Measurements from ENCODE around the gene MEI4.
"Not testable (repeated sequence)": the region's sequence is repeated elsewhere in the genome, so short reads cannot be mapped to it uniquely, and the experiment has no call there.

The MEI4 gene

DNA sequence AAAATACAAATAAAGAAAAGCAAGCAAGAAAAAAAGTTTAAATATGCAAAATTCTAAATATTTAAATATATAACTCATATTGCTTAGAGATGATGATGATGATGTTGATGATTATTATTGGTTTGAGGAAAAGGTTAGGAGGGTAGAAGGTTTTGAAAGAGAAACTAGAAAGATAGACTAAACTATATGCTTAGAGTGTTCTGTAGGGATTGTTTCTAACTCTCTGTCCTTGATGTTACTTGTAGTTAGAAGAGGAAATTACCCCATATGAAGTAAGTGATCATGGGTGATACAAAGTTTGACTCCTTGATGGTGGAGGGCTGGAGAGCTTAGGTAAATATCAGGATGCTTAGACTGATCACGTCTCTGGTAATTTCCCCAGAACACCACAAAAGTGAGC lies 159.5 kb downstream of the MEI4 start:
- Histone ChIP-seq H3K27me3 (ENCODE audit: control insufficient read depth, insufficient read depth, low read length, poor library complexity, severe bottlenecking) (no peaks in the 10 kb centered on the region), H3K9me3 (ENCODE audit: control insufficient read depth, low read length) (no peaks in the 10 kb centered on the region), H3K4me1 (ENCODE audit: control insufficient read depth, insufficient read depth, low read length) (no peaks in the 10 kb centered on the region), H3K4me3 (ENCODE audit: insufficient read depth, low read depth, low read length) (no peak overlapping the region), H3K27ac (ENCODE audit: insufficient read depth, low read depth, low read length, poor library complexity, severe bottlenecking) (no peak overlapping the region), H3K36me3 (ENCODE audit: control insufficient read depth, insufficient read depth, low read length) (no peaks in the 10 kb centered on the region)
- WGBS, 2 experiments, result 90 to 100% methylated on average over 1 of the region's 1 CpG

DNA sequence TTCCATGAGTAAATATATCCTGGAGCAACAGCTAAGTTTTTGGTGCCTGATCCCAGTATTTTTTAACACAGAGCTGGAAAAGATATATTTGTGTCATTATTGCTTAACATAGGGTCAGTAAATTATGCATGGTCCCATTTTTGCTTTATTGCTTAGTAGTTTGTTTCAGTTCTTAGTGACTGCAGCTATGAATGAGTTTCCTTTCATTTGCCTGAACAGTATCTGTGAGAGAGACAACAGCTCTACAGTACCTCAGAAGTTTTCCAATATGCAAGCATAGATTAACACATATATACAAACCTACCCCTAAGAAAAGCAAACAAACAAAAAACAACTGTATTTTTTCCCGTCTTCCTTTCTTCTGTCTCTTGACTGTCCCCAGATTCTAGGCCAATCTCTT lies 160.3 kb downstream of the MEI4 start:
- 90 to 93% methylated on average over 1 of the region's 1 CpG for WGBS, 2 experiments

DNA sequence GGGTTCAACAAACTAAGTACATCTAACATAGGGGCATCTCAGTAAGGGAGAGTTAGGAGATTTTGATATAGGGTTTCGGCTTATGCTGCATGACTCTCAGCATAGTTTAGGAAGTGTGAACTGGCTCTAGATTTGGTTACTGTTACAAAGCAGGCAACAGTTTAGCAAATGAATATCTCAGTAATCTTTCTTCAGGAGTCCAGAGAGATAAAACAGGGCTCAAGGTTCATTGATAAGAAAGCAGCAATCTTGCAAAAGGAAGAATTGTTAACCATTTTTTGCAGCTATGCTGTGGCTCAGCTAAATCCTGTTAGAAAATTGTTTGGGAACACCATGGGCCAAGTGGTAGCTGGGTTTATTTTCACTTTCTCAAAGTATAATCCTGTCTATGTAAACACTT lies 161.3 kb downstream of the MEI4 start:
- Histone ChIP-seq H3K9me3 (ENCODE audit: control insufficient read depth, low read length) (no peaks in the 10 kb centered on the region), H3K4me3 (ENCODE audit: insufficient read depth, low read depth, low read length) (no peak overlapping the region), H3K27ac (ENCODE audit: insufficient read depth, low read depth, low read length, poor library complexity, severe bottlenecking) (no peak overlapping the region), H3K27me3 (ENCODE audit: control insufficient read depth, insufficient read depth, low read length, poor library complexity, severe bottlenecking) (no peaks in the 10 kb centered on the region), H3K36me3 (ENCODE audit: control insufficient read depth, insufficient read depth, low read length) (no peaks in the 10 kb centered on the region), H3K4me1 (ENCODE audit: control insufficient read depth, insufficient read depth, low read length) (no peaks in the 10 kb centered on the region)
- WGBS, 2 experiments, result 97 to 100% methylated on average over 1 of the region's 1 CpG

More for the DNA sequence above, 160.3 kb downstream of the MEI4 start:
- no peak overlapping the region for H3K4me3 ChIP-seq (ENCODE audit: insufficient read depth, low read depth, low read length)
- H3K9me3 ChIP-seq (ENCODE audit: control insufficient read depth, low read length), result no peaks in the 10 kb centered on the region
- no peaks in the 10 kb centered on the region for H3K4me1 ChIP-seq (ENCODE audit: control insufficient read depth, insufficient read depth, low read length)
- no peaks in the 10 kb centered on the region for H3K36me3 ChIP-seq (ENCODE audit: control insufficient read depth, insufficient read depth, low read length)
- H3K27me3 ChIP-seq (ENCODE audit: control insufficient read depth, insufficient read depth, low read length, poor library complexity, severe bottlenecking), result no peaks in the 10 kb centered on the region
- no peak overlapping the region for H3K27ac ChIP-seq (ENCODE audit: insufficient read depth, low read depth, low read length, poor library complexity, severe bottlenecking)

DNA sequence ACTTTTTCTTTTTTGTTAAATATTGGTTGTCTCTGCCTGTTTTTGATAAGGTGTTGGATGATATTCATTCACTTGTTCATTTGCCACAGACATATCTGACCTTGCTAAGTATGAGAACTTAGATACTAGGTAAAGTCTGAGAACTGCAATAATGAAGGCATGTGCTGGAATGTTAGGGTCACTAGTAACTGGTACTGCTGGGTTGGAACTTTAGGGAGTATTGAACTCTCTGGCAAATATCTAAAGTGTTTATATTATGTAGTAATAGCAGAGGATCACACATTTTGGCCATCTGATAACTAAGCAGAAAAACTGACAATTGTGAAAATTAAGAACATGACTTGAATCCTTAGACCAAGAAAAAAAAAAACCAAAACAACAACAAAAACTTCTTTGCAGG lies 162.7 kb downstream of the MEI4 start:
- no peaks in the 10 kb centered on the region for H3K36me3 ChIP-seq (ENCODE audit: control insufficient read depth, insufficient read depth, low read length)
- H3K4me3 ChIP-seq (ENCODE audit: insufficient read depth, low read depth, low read length), result no peak overlapping the region
- no peak overlapping the region for H3K27ac ChIP-seq (ENCODE audit: insufficient read depth, low read depth, low read length, poor library complexity, severe bottlenecking)
- H3K4me1 ChIP-seq (ENCODE audit: control insufficient read depth, insufficient read depth, low read length), result no peaks in the 10 kb centered on the region
- H3K27me3 ChIP-seq (ENCODE audit: control insufficient read depth, insufficient read depth, low read length, poor library complexity, severe bottlenecking), result no peaks in the 10 kb centered on the region
- no peaks in the 10 kb centered on the region for H3K9me3 ChIP-seq (ENCODE audit: control insufficient read depth, low read length)

DNA sequence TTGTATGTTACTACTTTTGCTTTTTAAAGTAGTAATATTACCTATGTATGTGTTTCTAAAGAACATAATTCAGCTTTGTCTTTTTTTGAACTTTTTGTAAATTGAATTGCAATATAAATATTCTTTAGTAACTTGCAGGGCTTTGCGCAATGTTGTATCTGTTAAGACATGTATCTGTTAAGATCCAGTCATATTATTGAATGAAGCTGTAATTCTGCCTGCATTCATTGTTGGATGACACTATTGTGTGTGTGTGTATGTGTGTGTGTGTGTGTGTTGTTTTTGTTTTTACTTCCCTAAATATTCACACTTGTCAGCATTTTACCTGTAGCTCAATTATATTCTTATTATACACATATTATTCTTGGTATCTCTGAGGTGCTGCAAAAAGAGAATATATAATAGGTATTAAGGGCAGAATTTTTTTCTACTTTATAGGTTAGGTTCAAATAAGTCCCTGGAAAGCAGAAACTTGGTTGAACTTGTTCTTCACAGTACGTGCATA lies 164.0 kb downstream of the MEI4 start:
- no peaks in the 10 kb centered on the region for H3K27me3 ChIP-seq (ENCODE audit: control insufficient read depth, insufficient read depth, low read length, poor library complexity, severe bottlenecking)

DNA sequence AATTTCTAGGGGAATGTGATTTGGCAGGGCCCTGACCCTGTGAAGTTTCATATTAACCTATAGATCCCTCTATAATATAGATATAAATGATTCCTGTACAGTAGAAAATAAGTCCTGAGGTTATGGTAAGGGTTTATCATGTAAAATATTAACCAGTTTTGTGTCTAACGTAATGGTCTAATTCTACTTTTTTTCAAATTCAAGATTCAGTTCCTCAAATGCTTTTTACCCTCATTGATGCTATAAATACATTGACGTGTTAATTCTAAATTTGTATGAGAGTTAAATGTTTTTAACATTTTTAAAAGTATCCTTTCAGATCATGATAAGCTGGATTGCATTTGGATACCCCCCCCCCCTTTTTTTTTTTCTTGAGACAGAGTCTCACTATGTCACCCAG lies 169.4 kb downstream of the MEI4 start:
- H3K9me3 ChIP-seq (ENCODE audit: control insufficient read depth, low read length), result no peaks in the 10 kb centered on the region
- no peaks in the 10 kb centered on the region for H3K27me3 ChIP-seq (ENCODE audit: control insufficient read depth, insufficient read depth, low read length, poor library complexity, severe bottlenecking)
- H3K36me3 ChIP-seq (ENCODE audit: control insufficient read depth, insufficient read depth, low read length), result no peaks in the 10 kb centered on the region
- H3K4me1 ChIP-seq (ENCODE audit: control insufficient read depth, insufficient read depth, low read length), result no peaks in the 10 kb centered on the region
- no peak overlapping the region for H3K4me3 ChIP-seq (ENCODE audit: insufficient read depth, low read depth, low read length)
- no peak overlapping the region for H3K27ac ChIP-seq (ENCODE audit: insufficient read depth, low read depth, low read length, poor library complexity, severe bottlenecking)
- WGBS, 2 experiments, result 83% methylated on average over 1 of the region's 2 CpGs; no CpG with 5 or more reads in 1 of the 2 experiments

More for the DNA sequence above, 164.0 kb downstream of the MEI4 start:
- no peaks in the 10 kb centered on the region for H3K4me1 ChIP-seq (ENCODE audit: control insufficient read depth, insufficient read depth, low read length)
- H3K27ac ChIP-seq (ENCODE audit: insufficient read depth, low read depth, low read length, poor library complexity, severe bottlenecking), result no peak overlapping the region
- no peak overlapping the region for H3K4me3 ChIP-seq (ENCODE audit: insufficient read depth, low read depth, low read length)
- H3K9me3 ChIP-seq (ENCODE audit: control insufficient read depth, low read length), result no peaks in the 10 kb centered on the region
- no peaks in the 10 kb centered on the region for H3K36me3 ChIP-seq (ENCODE audit: control insufficient read depth, insufficient read depth, low read length)
- 92 to 98% methylated on average over 2 of the region's 2 CpGs for WGBS, 2 experiments

DNA sequence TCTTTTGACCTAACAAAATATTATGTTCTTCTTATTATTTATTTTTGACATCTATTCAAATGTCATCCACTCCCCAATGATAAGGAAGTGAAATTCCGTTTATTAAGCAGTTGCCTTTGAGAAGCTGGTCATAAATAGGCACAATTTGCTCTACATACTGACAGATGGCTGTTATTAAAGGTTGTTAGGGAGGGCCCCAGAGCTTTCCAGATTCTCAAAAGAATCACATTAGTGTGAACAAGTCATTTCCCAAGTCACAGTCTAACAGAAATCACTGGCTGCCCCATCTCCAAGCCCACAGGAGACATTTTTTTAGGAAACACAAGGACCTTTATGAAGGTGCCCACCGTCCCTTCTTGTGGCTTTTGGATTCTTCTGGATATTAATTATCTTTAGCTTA lies 172.4 kb downstream of the MEI4 start:
- Histone ChIP-seq H3K27me3 (ENCODE audit: control insufficient read depth, insufficient read depth, low read length, poor library complexity, severe bottlenecking) (no peaks in the 10 kb centered on the region), H3K36me3 (ENCODE audit: control insufficient read depth, insufficient read depth, low read length) (no peaks in the 10 kb centered on the region), H3K4me3 (ENCODE audit: insufficient read depth, low read depth, low read length) (no peak overlapping the region), H3K27ac (ENCODE audit: insufficient read depth, low read depth, low read length, poor library complexity, severe bottlenecking) (no peak overlapping the region), H3K9me3 (ENCODE audit: control insufficient read depth, low read length) (no peaks in the 10 kb centered on the region), H3K4me1 (ENCODE audit: control insufficient read depth, insufficient read depth, low read length) (no peaks in the 10 kb centered on the region)
- 91 to 96% methylated on average over 1 to 2 of the region's 2 CpGs for WGBS, 2 experiments

DNA sequence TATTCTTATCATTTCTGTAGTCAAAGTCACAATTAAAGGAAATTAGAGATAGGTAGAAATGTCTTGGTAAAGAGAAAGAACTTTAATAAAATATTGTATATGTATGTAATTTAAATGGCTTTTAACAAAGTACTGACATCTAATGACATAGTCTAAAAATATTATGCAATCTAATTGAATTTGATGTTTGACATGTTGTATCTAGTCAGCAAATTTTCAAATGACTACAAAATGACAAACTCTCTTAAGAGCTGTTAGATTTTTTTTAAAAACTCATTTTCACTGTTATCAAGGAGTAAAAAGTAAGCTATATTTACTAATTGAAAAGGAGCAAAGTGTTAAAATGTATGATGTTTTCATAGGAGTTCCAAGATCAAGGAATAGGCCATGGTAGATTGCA lies 176.9 kb downstream of the MEI4 start:
- Histone ChIP-seq H3K27me3 (ENCODE audit: control insufficient read depth, insufficient read depth, low read length, poor library complexity, severe bottlenecking) (no peaks in the 10 kb centered on the region), H3K4me1 (ENCODE audit: control insufficient read depth, insufficient read depth, low read length) (no peaks in the 10 kb centered on the region), H3K4me3 (ENCODE audit: insufficient read depth, low read depth, low read length) (no peak overlapping the region), H3K36me3 (ENCODE audit: control insufficient read depth, insufficient read depth, low read length) (no peaks in the 10 kb centered on the region), H3K27ac (ENCODE audit: insufficient read depth, low read depth, low read length, poor library complexity, severe bottlenecking) (no peak overlapping the region), H3K9me3 (ENCODE audit: control insufficient read depth, low read length) (no peaks in the 10 kb centered on the region)

DNA sequence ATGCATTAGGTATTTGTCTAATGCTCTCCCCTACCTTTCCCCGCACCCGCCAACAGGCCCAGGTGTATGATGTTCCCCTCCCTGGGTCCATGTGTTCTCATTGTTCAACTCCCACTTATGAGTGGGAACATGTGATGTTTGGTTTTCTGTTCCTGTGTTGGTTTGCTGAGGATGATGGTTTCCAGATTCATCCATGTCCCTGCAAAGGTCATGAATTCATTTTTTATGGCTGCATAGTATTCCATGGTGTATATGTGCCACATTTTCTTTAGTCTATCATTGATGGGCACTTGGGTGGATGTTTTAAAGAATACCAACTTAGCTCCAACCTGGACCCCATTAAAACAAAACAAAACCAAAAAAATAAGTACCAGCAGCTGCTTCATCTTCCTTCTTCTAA lies 180.9 kb downstream of the MEI4 start:
- H3K27me3 ChIP-seq (ENCODE audit: control insufficient read depth, insufficient read depth, low read length, poor library complexity, severe bottlenecking); H3K4me1 ChIP-seq (ENCODE audit: control insufficient read depth, insufficient read depth, low read length); H3K9me3 ChIP-seq (ENCODE audit: control insufficient read depth, low read length); H3K27ac ChIP-seq (ENCODE audit: insufficient read depth, low read depth, low read length, poor library complexity, severe bottlenecking); H3K4me3 ChIP-seq (ENCODE audit: insufficient read depth, low read depth, low read length); H3K36me3 ChIP-seq (ENCODE audit: control insufficient read depth, insufficient read depth, low read length): not testable (repeated sequence)
- 94 to 95% methylated on average over 2 of the region's 2 CpGs for WGBS, 2 experiments

DNA sequence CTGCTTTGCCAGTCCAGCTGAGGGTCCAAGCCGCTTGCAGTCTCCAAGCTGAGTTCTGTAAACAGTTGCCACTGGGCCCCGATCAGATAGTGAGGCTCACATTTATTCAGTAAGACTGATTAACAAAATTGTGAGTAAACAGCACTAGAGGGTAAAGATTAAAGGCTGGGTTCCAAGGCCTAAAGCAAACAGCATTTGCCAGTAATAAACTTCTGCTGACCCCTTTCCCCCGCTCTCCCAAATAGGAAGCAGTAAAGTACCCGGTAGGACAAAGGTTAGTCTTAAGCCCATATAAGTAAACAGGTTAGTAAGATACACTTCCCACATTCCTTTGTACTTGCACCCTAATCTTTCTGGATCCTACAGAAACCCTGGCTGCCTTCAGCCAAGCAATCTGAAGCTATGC lies 181.8 kb downstream of the MEI4 start:
- no peaks in the 10 kb centered on the region for H3K9me3 ChIP-seq (ENCODE audit: control insufficient read depth, low read length)
- no peaks in the 10 kb centered on the region for H3K4me1 ChIP-seq (ENCODE audit: control insufficient read depth, insufficient read depth, low read length)
- H3K27me3 ChIP-seq (ENCODE audit: control insufficient read depth, insufficient read depth, low read length, poor library complexity, severe bottlenecking), result no peaks in the 10 kb centered on the region
- no peak overlapping the region for H3K27ac ChIP-seq (ENCODE audit: insufficient read depth, low read depth, low read length, poor library complexity, severe bottlenecking)
- H3K4me3 ChIP-seq (ENCODE audit: insufficient read depth, low read depth, low read length), result no peak overlapping the region
- 80 to 83% methylated on average over 4 of the region's 4 CpGs for WGBS, 2 experiments
- no peaks in the 10 kb centered on the region for H3K36me3 ChIP-seq (ENCODE audit: control insufficient read depth, insufficient read depth, low read length)

All from ectodermal cell (in vitro differentiated cells).